GM06990 (cell line): ENCODE data around the gene MRGPRD.

Source experiments
- DNase-seq: peaks from one replicate; pipeline ENCODE4 v3.0.0-alpha.2; 2011; ENCODE audit not compliant: insufficient read length; ENCODE audit errors: extremely low read depth
- H3K27me3 ChIP-seq: replicated peaks from 2 replicates; pipeline ENCODE4 v1.6.0; 2011; ENCODE audit warnings: low read length; ENCODE audit not compliant: control insufficient read depth, insufficient read depth
- H3K36me3 ChIP-seq: 2 replicates; pipeline ENCODE4 v1.5.1; 2011; ENCODE audit warnings: low read length; ENCODE audit not compliant: control insufficient read depth, insufficient read depth
- H3K4me3 ChIP-seq: replicated peaks from 2 replicates; pipeline ENCODE4 v1.5.1; 2011; ENCODE audit warnings: low read depth, mild to moderate bottlenecking, control low read depth, low read length
- CTCF ChIP-seq: IDR thresholded peaks from 2 replicates; pipeline ENCODE4 v1.5.1; 2011; ENCODE audit warnings: low read length, control low read depth, mild to moderate bottlenecking, inconsistent platforms; ENCODE audit not compliant: insufficient read depth, poor library complexity, severe bottlenecking

The MRGPRD gene

GRCh38 chr11:68954836-68955606, 25.8 kb downstream of the MRGPRD start:
- Histone ChIP-seq H3K36me3 (no peaks in the 10 kb centered on the region), H3K4me3 (no peak overlapping the region), H3K27me3 (no peaks in the 10 kb centered on the region)
- DNase-seq, result no peak
- no peak for TF ChIP-seq CTCF

GRCh38 chr11:68950762-68951161, 30.0 kb downstream of the MRGPRD start:
- no peak overlapping the region for H3K4me3 ChIP-seq
- H3K27me3 ChIP-seq, result no peaks in the 10 kb centered on the region
- no peaks in the 10 kb centered on the region for H3K36me3 ChIP-seq
- no peak for TF ChIP-seq CTCF
- no peak for DNase-seq

GRCh38 chr11:68950270-68950669, 30.5 kb downstream of the MRGPRD start:
- DNase-seq, result no peak

GRCh38 chr11:68948935-68949334, 31.9 kb downstream of the MRGPRD start:
- no peak for DNase-seq
- no peak overlapping the region for H3K4me3 ChIP-seq
- no peak for TF ChIP-seq CTCF
- H3K36me3 ChIP-seq, result no peaks in the 10 kb centered on the region
- H3K27me3 ChIP-seq, result no peaks in the 10 kb centered on the region

More at GRCh38 chr11:68950270-68950669, 30.5 kb downstream of the MRGPRD start:
- TF ChIP-seq CTCF, result peak; percentile 24
- Histone ChIP-seq H3K4me3 (no peak overlapping the region), H3K36me3 (no peaks in the 10 kb centered on the region), H3K27me3 (no peaks in the 10 kb centered on the region)

- Histone ChIP-seq H3K27me3 (no peaks in the 10 kb centered on the region), H3K4me3 (no peak overlapping the region), H3K36me3 (no peaks in the 10 kb centered on the region)
- TF ChIP-seq CTCF, result no peak
- no peak for DNase-seq
Observed at GRCh38 chr11:68948496-68948895, 32.3 kb downstream of the MRGPRD start.
